ENCODE measurements around the gene VSTM5.
"Not testable (repeated sequence)": the region's sequence is repeated elsewhere in the genome, so short reads cannot be mapped to it uniquely, and the experiment has no call there.

Gene VSTM5

GRCh38 chr11:93850594-93851018 is at the start of gene VSTM5:
VSTM5 (minus strand) TSS chr11:93850618; CDS start chr11:93850502, 116 bp downstream.
- peak within 1 kb of the TSS; percentile 4 for H3K4me3 ChIP-seq (ENCODE audit: low read depth, low read length)

GRCh38 chr11:93895106-93895862 is 44.9 kb upstream of the VSTM5 start:
- H3K4me3 ChIP-seq (ENCODE audit: low read depth, low read length) = no peak overlapping the region

- H3K4me3 ChIP-seq (ENCODE audit: low read depth, low read length) = no peak overlapping the region
Measured at GRCh38 chr11:93890391-93891051, 40.1 kb upstream of the VSTM5 start.

- H3K4me3 ChIP-seq (ENCODE audit: low read depth, low read length) = no peak overlapping the region
Measured at GRCh38 chr11:93887111-93887510, 36.7 kb upstream of the VSTM5 start.

GRCh38 chr11:93879114-93879513 is 28.7 kb upstream of the VSTM5 start:
- not testable (repeated sequence) for H3K4me3 ChIP-seq (ENCODE audit: low read depth, low read length)

GRCh38 chr11:93875637-93876036 is 25.2 kb upstream of the VSTM5 start:
- no peak overlapping the region for H3K4me3 ChIP-seq (ENCODE audit: low read depth, low read length)

GRCh38 chr11:93871526-93871925 is 21.1 kb upstream of the VSTM5 start:
- no peak overlapping the region for H3K4me3 ChIP-seq (ENCODE audit: low read depth, low read length)

GRCh38 chr11:93870616-93871015 is 20.2 kb upstream of the VSTM5 start:
- no peak overlapping the region for H3K4me3 ChIP-seq (ENCODE audit: low read depth, low read length)

- H3K4me3 ChIP-seq (ENCODE audit: low read depth, low read length) = no peak overlapping the region
Measured at GRCh38 chr11:93869830-93870229, 19.4 kb upstream of the VSTM5 start.

- H3K4me3 ChIP-seq (ENCODE audit: low read depth, low read length) = not testable (repeated sequence)
Measured at GRCh38 chr11:93868404-93868803, 18.0 kb upstream of the VSTM5 start.

GRCh38 chr11:93861808-93862207 is 11.4 kb upstream of the VSTM5 start:
- H3K4me3 ChIP-seq (ENCODE audit: low read depth, low read length) = no peak overlapping the region

GRCh38 chr11:93858121-93858775 is 7.8 kb upstream of the VSTM5 start:
- H3K4me3 ChIP-seq (ENCODE audit: low read depth, low read length) = no peak overlapping the region

- no peak overlapping the region for H3K4me3 ChIP-seq (ENCODE audit: low read depth, low read length)
Measured at GRCh38 chr11:93857413-93858120, 7.1 kb upstream of the VSTM5 start.

GRCh38 chr11:93852242-93852641 is 1.8 kb upstream of the VSTM5 start:
- H3K4me3 ChIP-seq (ENCODE audit: low read depth, low read length) = no peak overlapping the region

- peak overlapping the region; percentile 4 for H3K4me3 ChIP-seq (ENCODE audit: low read depth, low read length)
Measured at GRCh38 chr11:93849751-93850593, 446 bp downstream of the VSTM5 start.

GRCh38 chr11:93849201-93849600 is 1.2 kb downstream of the VSTM5 start:
- H3K4me3 ChIP-seq (ENCODE audit: low read depth, low read length) = no peak overlapping the region

- no peak overlapping the region for H3K4me3 ChIP-seq (ENCODE audit: low read depth, low read length)
Measured at GRCh38 chr11:93846411-93846810, 4.0 kb downstream of the VSTM5 start.

GRCh38 chr11:93845181-93846092 is 5.0 kb downstream of the VSTM5 start:
- no peak overlapping the region for H3K4me3 ChIP-seq (ENCODE audit: low read depth, low read length)

GRCh38 chr11:93844568-93844967 is 5.8 kb downstream of the VSTM5 start:
- no peak overlapping the region for H3K4me3 ChIP-seq (ENCODE audit: low read depth, low read length)
